HG02678 (cell line): ENCODE measurements around the gene BIRC3.
"Not testable (repeated sequence)": the region's sequence is repeated elsewhere in the genome, so short reads cannot be mapped to it uniquely, and the experiment has no call there.

ENCODE experiments used
- ATAC-seq: cut with Tn5 transposase; IDR thresholded peaks from one replicate; pipeline ENCODE4 v1.9.1; 2021; ENCODE audit warnings: mild to moderate bottlenecking, moderate library complexity; ENCODE audit not compliant: unreplicated experiment

BIRC3 gene

GRCh38 chr11:102293873-102294601, 23.2 kb upstream of the BIRC3 start:
- ATAC-seq: peak; percentile 94

GRCh38 chr11:102295045-102295444, 22.2 kb upstream of the BIRC3 start:
- no peak for ATAC-seq

GRCh38 chr11:102296757-102297156, 20.5 kb upstream of the BIRC3 start:
- not testable (repeated sequence) for ATAC-seq

- ATAC-seq: not testable (repeated sequence)
Observed at GRCh38 chr11:102300837-102301236, 16.4 kb upstream of the BIRC3 start.

GRCh38 chr11:102302241-102302640, 15.0 kb upstream of the BIRC3 start:
- no peak for ATAC-seq

- no peak for ATAC-seq
Observed at GRCh38 chr11:102304686-102305085, 12.6 kb upstream of the BIRC3 start.

GRCh38 chr11:102305352-102306047, 11.8 kb upstream of the BIRC3 start:
- ATAC-seq: no peak

- ATAC-seq: no peak
Observed at GRCh38 chr11:102306048-102306597, 11.2 kb upstream of the BIRC3 start.

GRCh38 chr11:102306817-102307726, 10.2 kb upstream of the BIRC3 start:
- ATAC-seq: no peak

GRCh38 chr11:102307727-102308038, 9.6 kb upstream of the BIRC3 start:
- no peak for ATAC-seq

- no peak for ATAC-seq
Observed at GRCh38 chr11:102309621-102310541, 7.4 kb upstream of the BIRC3 start.

GRCh38 chr11:102312667-102313066, 4.6 kb upstream of the BIRC3 start:
- no peak for ATAC-seq

- no peak for ATAC-seq
Observed at GRCh38 chr11:102313238-102313940, 3.9 kb upstream of the BIRC3 start.

- ATAC-seq: no peak
Observed at GRCh38 chr11:102314784-102315183, 2.5 kb upstream of the BIRC3 start.

GRCh38 chr11:102316346-102316904, 859 bp upstream of the BIRC3 start:
- no peak for ATAC-seq

GRCh38 chr11:102317768-102318103, 452 bp downstream of the BIRC3 start:
- ATAC-seq: no peak

- ATAC-seq: peak; percentile 10
Observed at GRCh38 chr11:102318469-102318868, 1.2 kb downstream of the BIRC3 start.

- ATAC-seq: no peak
Observed at GRCh38 chr11:102319544-102319943, 2.3 kb downstream of the BIRC3 start.

- no peak for ATAC-seq
Observed at GRCh38 chr11:102320188-102320587, 2.9 kb downstream of the BIRC3 start.
